ENCODE results near the gene POLR1D. TPM values are rescaled to one million over a fixed set of nuclear protein-coding genes. Genes with fewer than 3 reads are reported as not detected.

POLR1D gene
- total and polyA plus RNA-seq, 2 experiments from 2014 or later, result 177 to 197 TPM

GRCh38 chr13:27643334-27644132 is 21.8 kb downstream of the POLR1D start:
- Mint-ChIP-seq H3K4me1 (peaks cover 15% of the 10 kb centered on the region; the same call in 2 of the 3 replicates), H3K27me3 (ENCODE audit: insufficient read depth, low read depth, poor library complexity) (no peaks in the 10 kb centered on the region), H3K4me3 (no peak overlapping the region), H3K36me3 (ENCODE audit: low read depth) (peaks cover 16% of the 10 kb centered on the region), H3K27ac (no peak overlapping the region), H3K9me3 (peaks cover 4% of the 10 kb centered on the region; the same call in 1 of the 3 replicates)
- no peak overlapping the region for H3K4me2 ChIP-seq
- H3K27ac ChIP-seq (ENCODE audit: low read depth), result no peak overlapping the region
- H3K4me1 ChIP-seq (ENCODE audit: insufficient read depth), result 0 out of 2 replicates have a peak, but pooled peaks cover 9% of the 10 kb centered on the region
- ATAC-seq, result no peak
- no peak overlapping the region for H3K4me3 ChIP-seq
- no peak for DNase-seq (ENCODE audit: low spot score)
- no peaks in the 10 kb centered on the region for H3K9me2 ChIP-seq (ENCODE audit: insufficient read depth)
- peaks cover 45% of the 10 kb centered on the region for H3K79me2 ChIP-seq (replicated peaks; ENCODE audit: insufficient read depth)
- TF ChIP-seq JUNB (IDR thresholded peaks at IDR 0.05; ENCODE audit: unreplicated experiment) (no peak), POLR2AphosphoS5 (IDR thresholded peaks at IDR 0.05; ENCODE audit: low read depth) (no peak)
- peaks cover 10% of the 10 kb centered on the region for H4K20me1 ChIP-seq (replicated peaks; ENCODE audit: insufficient read depth)
- no peak overlapping the region for H2AFZ ChIP-seq
- peaks cover 2% of the 10 kb centered on the region; the same call in 1 of the 2 replicates for H3K36me3 ChIP-seq (ENCODE audit: insufficient read depth)
- no peaks in the 10 kb centered on the region for H3F3A ChIP-seq (replicated peaks; ENCODE audit: low read depth)
- no peaks in the 10 kb centered on the region for H3K27me3 ChIP-seq (ENCODE audit: insufficient read depth)

- no peak for ATAC-seq
- H4K20me1 ChIP-seq (replicated peaks; ENCODE audit: insufficient read depth), result peaks cover 9% of the 10 kb centered on the region
- no peaks in the 10 kb centered on the region for H3K27me3 ChIP-seq (ENCODE audit: insufficient read depth)
- H3K9me3 Mint-ChIP-seq, result peaks cover 10% of the 10 kb centered on the region
- no peak overlapping the region for H3K4me3 ChIP-seq
- H3K9me2 ChIP-seq (ENCODE audit: insufficient read depth), result no peaks in the 10 kb centered on the region
- H3K4me1 Mint-ChIP-seq, result peaks cover 15% of the 10 kb centered on the region; the same call in 2 of the 3 replicates
- peaks cover 10% of the 10 kb centered on the region for H3K36me3 ChIP-seq (ENCODE audit: insufficient read depth)
- 0 out of 2 replicates have a peak, but pooled peaks cover 9% of the 10 kb centered on the region for H3K4me1 ChIP-seq (ENCODE audit: insufficient read depth)
- H3K27ac Mint-ChIP-seq, result peak overlapping the region; percentile 25
- H3K27ac ChIP-seq (ENCODE audit: low read depth), result no peak overlapping the region
- no peak for TF ChIP-seq NANOG (IDR thresholded peaks at IDR 0.05; ENCODE audit: borderline replicate concordance)
- no peak for TF ChIP-seq ZNF114 (CRISPR knock-in tag; IDR thresholded peaks at IDR 0.05)
- TF ChIP-seq ZNF331 (CRISPR knock-in tag; IDR thresholded peaks at IDR 0.05; ENCODE audit: low read depth), result no peak
- TF ChIP-seq ETS1 (IDR thresholded peaks at IDR 0.05), result no peak
- TF ChIP-seq STAT1 (IDR thresholded peaks at IDR 0.05; ENCODE audit: unreplicated experiment), result no peak
- no peak for TF ChIP-seq EZH2phosphoT487 (IDR thresholded peaks at IDR 0.05; ENCODE audit: unreplicated experiment)
- no peak for TF ChIP-seq POLR2AphosphoS5 (IDR thresholded peaks at IDR 0.05; ENCODE audit: low read depth)
- TF ChIP-seq CTCF (conservative IDR thresholded peaks at IDR 0.05; ENCODE audit: low read depth in 2 of 2), result no peak
- TF ChIP-seq CREB1 (CRISPR knock-in tag; IDR thresholded peaks at IDR 0.05; ENCODE audit: low read depth), result no peak
- no peak for TF ChIP-seq EZH2 (IDR thresholded peaks at IDR 0.05; ENCODE audit: low read depth, unreplicated experiment)
- TF ChIP-seq ZNF462 (CRISPR knock-in tag; IDR thresholded peaks at IDR 0.05), result no peak
- no peak for TF ChIP-seq JUNB (IDR thresholded peaks at IDR 0.05; ENCODE audit: unreplicated experiment)
- H3K36me3 Mint-ChIP-seq (ENCODE audit: low read depth), result peaks cover 23% of the 10 kb centered on the region
- no peak overlapping the region for H2AFZ ChIP-seq
- H3F3A ChIP-seq (replicated peaks; ENCODE audit: low read depth), result no peaks in the 10 kb centered on the region
- H3K27me3 Mint-ChIP-seq (ENCODE audit: insufficient read depth, low read depth, poor library complexity), result no peaks in the 10 kb centered on the region
- no peak overlapping the region for H3K4me3 Mint-ChIP-seq
- H3K4me2 ChIP-seq, result no peak overlapping the region
- H3K79me2 ChIP-seq (replicated peaks; ENCODE audit: insufficient read depth), result peaks cover 38% of the 10 kb centered on the region
- DNase-seq (ENCODE audit: low spot score), result no peak
These were observed 22.6 kb downstream of the POLR1D start for GRCh38 chr13:27644302-27644701.

Measured in GM23338 (cell line).